K562 (cell line): Measurements from ENCODE around the gene ID4. TPM values are rescaled to one million over a fixed set of nuclear protein-coding genes. Genes with fewer than 3 reads are reported as not detected.

Source experiments
- ATAC-seq: fragments of 200-7000 bp; cut with Tn5 transposase; 3 replicates; pipeline ENCODE4 v1.9.1; 2020; ENCODE audit warnings: moderate library complexity
- BruUV-seq: library from RNA; stranded (reverse); fragments of 400-500 nt; replicated peaks from 2 replicates; lab custom pipeline; 2021; lab: Mats Ljungman, UMichigan
- CTCF ChIA-PET: fragments of 300-600 bp; formaldehyde crosslinking; extraction: SDS; loops from one replicate; lab custom pipeline; 2021; ENCODE audit warnings: low intra/inter-chr PET ratio; lab: Yijun Ruan, JAX
- POLR2A ChIA-PET: fragments of 300-600, 350-650 bp; sonication (Branson Sonifier 250); formaldehyde crosslinking; extraction: SDS; loops from one replicate; lab custom pipeline; 2021; ENCODE audit warnings: antibody characterized with exemption, inconsistent platforms; lab: Yijun Ruan, JAX
- DNase-seq, 4 experiments: peaks; one replicate each; pipeline versions ENCODE4 v3.0.0 to v3.0.0-alpha.2; 2011 to 2018; ENCODE audit warnings: low spot score in 3 of 4, mixed read lengths in 3 of 4; ENCODE audit errors: extremely low read depth in 1 of 4
- FAIRE-seq: peaks from 2 replicates; lab custom pipeline; 2011; peaks lifted over from hg19 to GRCh38; lab: Jason Lieb, UNC
- H2AFZ ChIP-seq: 2 replicates; pipeline ENCODE4 v1.6.0; 2011; ENCODE audit warnings: low read depth, low read length, control low read depth, inconsistent platforms
- H3K27ac ChIP-seq: fragments of 200-600 bp; 3 replicates; pipeline ENCODE4 v1.8.0; 2011; ENCODE audit warnings: low read depth, mild to moderate bottlenecking, control low read depth, inconsistent platforms, low read length, moderate library complexity, mixed read lengths; ENCODE audit errors: extremely low read depth
- H3K27me3 ChIP-seq, 2 experiments: fragments of 300-600 bp in 1 of 2; 2 replicates in 1 of 2; 3 replicates in 1 of 2; pipeline versions ENCODE4 v1.6.0 to v1.8.0; 2011; ENCODE audit warnings: inconsistent platforms in 2 of 2, low read length in 2 of 2, mild to moderate bottlenecking in 1 of 2, mixed read lengths in 1 of 2, moderate library complexity in 1 of 2; ENCODE audit not compliant: control insufficient read depth in 2 of 2, insufficient read depth in 2 of 2
- H3K36me3 ChIP-seq: fragments of 300-600 bp; 3 replicates; pipeline ENCODE4 v1.8.0; 2011; ENCODE audit warnings: mild to moderate bottlenecking, low read length, inconsistent platforms; ENCODE audit not compliant: control insufficient read depth, insufficient read depth
- H3K4me1 ChIP-seq, 2 experiments: fragments of 200-600 bp in 1 of 2; replicated peaks in 1 of 2; 2 replicates in 1 of 2; 3 replicates in 1 of 2; pipeline versions ENCODE4 v1.5.1 to v1.8.0; 2011; ENCODE audit warnings: inconsistent platforms in 2 of 2, low read length in 2 of 2, mild to moderate bottlenecking in 1 of 2, mixed read lengths in 1 of 2, moderate library complexity in 1 of 2; ENCODE audit not compliant: control insufficient read depth in 2 of 2, insufficient read depth in 2 of 2
- H3K4me2 ChIP-seq: 2 replicates; pipeline ENCODE4 v1.6.1; 2011; ENCODE audit warnings: low read length, control low read depth, inconsistent platforms, mixed read lengths; ENCODE audit not compliant: insufficient read depth
- H3K4me3 ChIP-seq: fragments of 200-600 bp; sonication (generic), shearing (Covaris generic); 2 replicates; pipeline ENCODE4 v1.5.1; 2016; ENCODE audit warnings: control low read depth, inconsistent platforms
- H3K79me2 ChIP-seq: fragments of 200-600 bp; 3 replicates; pipeline ENCODE4 v1.8.0; 2011; ENCODE audit warnings: low read length, inconsistent platforms; ENCODE audit not compliant: control insufficient read depth, insufficient read depth
- H3K9ac ChIP-seq, 2 experiments: 2 replicates each; pipeline versions ENCODE4 v1.6.0 to v1.6.1; 2011; ENCODE audit warnings: low read depth in 2 of 2, low read length in 2 of 2, control low read depth in 1 of 2, inconsistent platforms in 1 of 2, mild to moderate bottlenecking in 1 of 2, mixed read lengths in 1 of 2; ENCODE audit not compliant: insufficient read depth in 1 of 2
- H3K9me1 ChIP-seq: one replicate; pipeline ENCODE4 v1.6.0; 2011; ENCODE audit warnings: inconsistent platforms, mild to moderate bottlenecking, low read length, moderate library complexity; ENCODE audit not compliant: control insufficient read depth, insufficient read depth
- H3K9me3 ChIP-seq: replicated peaks from 2 replicates; pipeline ENCODE4 v1.5.1; 2011; ENCODE audit warnings: low read depth, low read length, inconsistent platforms; ENCODE audit not compliant: control insufficient read depth, insufficient read depth
- H4K20me1 ChIP-seq: replicated peaks from 2 replicates; pipeline ENCODE4 v1.6.1; 2011; ENCODE audit warnings: low read length, inconsistent platforms, mixed read lengths; ENCODE audit not compliant: control insufficient read depth, insufficient read depth
- KLF1 ChIP-seq: fragments of 450-650 bp; IDR thresholded peaks from 2 replicates; pipeline ENCODE4 v1.6.1; 2016; ENCODE audit warnings: missing genetic modification characterization, missing compliant biosample characterization
- NFRKB ChIP-seq: fragments of 450-650 bp; IDR thresholded peaks from 2 replicates; pipeline ENCODE4 v1.6.1; 2016; ENCODE audit warnings: low read depth
- NR2C2 ChIP-seq, 2 experiments: fragments of 200-800 bp in 1 of 2; sonication (Bioruptor generic) in 1 of 2; sonication (generic) in 1 of 2; formaldehyde crosslinking in 1 of 2; IDR thresholded peaks; 2 replicates each; pipeline versions ENCODE4 v1.6.1 to v1.8.0; 2016 to 2022; ENCODE audit warnings: mild to moderate bottlenecking in 1 of 2, missing compliant biosample characterization in 1 of 2, missing genetic modification characterization in 1 of 2, missing genetic modification reagents in 1 of 2
- NR4A1 ChIP-seq, 2 experiments: fragments of 250-450 bp in 1 of 2; fragments of 450-650 bp in 1 of 2; sonication (Bioruptor Pico) in 1 of 2; IDR thresholded peaks; 2 replicates each; pipeline versions ENCODE4 v1.4.0 to v1.6.1; 2016 to 2020; ENCODE audit warnings: mild to moderate bottlenecking in 2 of 2, missing compliant biosample characterization in 1 of 2, missing genetic modification characterization in 1 of 2, moderate library complexity in 1 of 2
- PHB ChIP-seq: fragments of 250-450 bp; sonication (Bioruptor Pico); IDR thresholded peaks from 2 replicates; pipeline ENCODE4 v1.5.0; 2021
- POLR2A ChIP-seq: fragments of 450-650 bp; conservative IDR thresholded peaks from 2 replicates; pipeline ENCODE4 v1.6.1; 2016
- POLR2H ChIP-seq: IDR thresholded peaks from 2 replicates; pipeline ENCODE4 v1.6.1; 2016; ENCODE audit warnings: missing genetic modification characterization, low read depth, mild to moderate bottlenecking, control low read depth, missing compliant biosample characterization, moderate library complexity
- PYGO2 ChIP-seq: fragments of 450-650 bp; IDR thresholded peaks from 2 replicates; pipeline ENCODE4 v1.6.1; 2016; ENCODE audit warnings: mild to moderate bottlenecking, missing genetic modification characterization, moderate library complexity, missing compliant biosample characterization
- SMC3 ChIP-seq: conservative IDR thresholded peaks from 2 replicates; pipeline ENCODE4 v1.6.1; 2011; ENCODE audit warnings: low read depth, low read length, improper control_type of control experiment; ENCODE audit not compliant: insufficient read depth
- SUPT5H ChIP-seq: fragments of 450-650 bp; IDR thresholded peaks from 2 replicates; pipeline ENCODE4 v1.6.1; 2016
- ZNF584 ChIP-seq: fragments of 200-800 bp; sonication (Bioruptor generic); IDR thresholded peaks from 2 replicates; pipeline ENCODE4 v1.6.1; 2016; ENCODE audit warnings: low read depth, mild to moderate bottlenecking, missing genetic modification characterization, missing compliant biosample characterization
- ZNF639 ChIP-seq, 2 experiments: fragments of 200-800 bp in 1 of 2; sonication (Bioruptor generic) in 1 of 2; sonication (generic) in 1 of 2; formaldehyde crosslinking in 1 of 2; IDR thresholded peaks in 1 of 2; conservative IDR thresholded peaks in 1 of 2; 2 replicates each; pipeline versions ENCODE4 v1.5.0 to v1.6.1; 2016 to 2020; ENCODE audit warnings: missing compliant biosample characterization in 1 of 2, missing genetic modification characterization in 1 of 2, missing genetic modification reagents in 1 of 2
- ZNF766 ChIP-seq: fragments of 200-800 bp; sonication (Bioruptor generic); conservative IDR thresholded peaks from 2 replicates; pipeline ENCODE4 v1.6.1; 2016; ENCODE audit warnings: missing genetic modification characterization, missing compliant biosample characterization
- WGBS: fragments of 100-300 bp; shearing (Covaris generic); methylation state at CpG from one replicate; pipeline ENCODE4 v1.1.6; 2016; ENCODE audit warnings: low coverage, mixed read lengths; ENCODE audit not compliant: insufficient coverage; ENCODE audit errors: missing lambda C conversion rate; 5-methylcytosine and 5-hydroxymethylcytosine counted together
- in situ Hi-C: fragments of 300-500 bp; cut with MboI; formaldehyde crosslinking; loops from 4 replicates; pipeline ENCODE4 v1.15.0; 2018; ENCODE audit warnings: inconsistent platforms, mixed read lengths
- intact Hi-C: fragments of 100-400 bp; cut with micrococcal nuclease; formaldehyde crosslinking; loops from 2 replicates; pipeline ENCODE4 v1.14.2; 2022
- polyA plus RNA-seq, 8 experiments: library from polyadenylated mRNA; depleted of rRNA in 4 of 8; stranded (reverse) in 5 of 8; unstranded in 3 of 8; fragments of >200 nt; fragmentation: Nextera tagmentation in 2 of 8; fragmentation: Illumina TruSeq in 1 of 8; extraction: Ambion mirVana in 2 of 8; extraction: Trizol in 1 of 8; gene quantifications; 2 replicates each; pipeline versions ENCODE4 v1.2.1 to v1.2.3, GENCODE V29; 2011 to 2014; ENCODE audit warnings: inconsistent platforms in 1 of 8, missing spikeins in 1 of 8
- total RNA-seq, 7 experiments: library from RNA; depleted of rRNA in 6 of 7; stranded (reverse); fragments of >200 nt in 6 of 7; fragmentation: Illumina TruSeq in 2 of 7; extraction: Trizol in 2 of 7; gene quantifications; 2 replicates each; pipeline versions ENCODE4 v1.2.1 to v1.2.3, GENCODE V29; 2011 to 2021; ENCODE audit warnings: low replicate concordance in 1 of 7
- TF ChIP-seq, protein P1 (sequence below), 3 experiments: fragments of 200-800 bp in 1 of 3; fragments of 250-450 bp in 1 of 3; fragments of 450-650 bp in 1 of 3; sonication (Bioruptor Pico) in 1 of 3; sonication (Bioruptor generic) in 1 of 3; formaldehyde crosslinking in 1 of 3; IDR thresholded peaks; 2 replicates each; pipeline versions ENCODE4 v1.6.1 to v1.8.0; 2016 to 2022; ENCODE audit warnings: mild to moderate bottlenecking in 2 of 3, missing genetic modification characterization in 2 of 3, missing compliant biosample characterization in 1 of 3, moderate library complexity in 1 of 3

The ID4 gene
- total and polyA plus RNA-seq, 9 of the 15 experiments (the other 6 are each of a cell fraction or from before 2014, with no cell fraction given): not detected

- H4K20me1 ChIP-seq: no peaks in the 10 kb centered on the region
- peak overlapping the region; percentile 72 to 91 for H3K9ac ChIP-seq
- peak overlapping the region; percentile 81 for H3K27ac ChIP-seq
- CTCF ChIA-PET: no interaction called here
- peak; percentile 3; the same call in 2 of the 3 replicates for ATAC-seq
- FAIRE-seq: no peak
- in situ Hi-C loops (no loop called here), intact Hi-C loops (no loop called here)
- H3K4me3 ChIP-seq: peak overlapping the region; percentile 53
- DNase-seq: no peak
- H3K4me1 ChIP-seq: peaks cover 12 to 18% of the 10 kb centered on the region in 2 experiments; a peak in 4 of 5 replicates
- H2AFZ ChIP-seq: peak overlapping the region; percentile 86
- H3K27me3 ChIP-seq: peaks cover 4 to 6% of the 10 kb centered on the region in 2 experiments; a peak in 4 of 5 replicates
- no peaks in the 10 kb centered on the region for H3K79me2 ChIP-seq
- no peaks in the 10 kb centered on the region for H3K9me3 ChIP-seq
- WGBS: 33% methylated on average over 6 of the region's 6 CpGs
- TF ChIP-seq SUPT5H (0 out of 2 replicates have a peak, but pooled peaks have one; percentile 1), POLR2H (tag) (0 out of 2 replicates have a peak, but pooled peaks have one; percentile 40), ZNF639 (CRISPR knock-in tag; conservative IDR thresholded peaks at IDR 0.05 in 1 of 2, IDR thresholded peaks at IDR 0.05 in 1 of 2) (0 out of 4 replicates have a peak, but pooled peaks of 1 of the 2 experiments have one; percentile 3), POLR2A (0 out of 2 replicates have a peak, but pooled peaks have one; percentile 2), PYGO2 (tag) (0 out of 2 replicates have a peak, but pooled peaks have one; percentile 28), ZNF766 (CRISPR knock-in tag) (no peak), PHB (no peak), NFRKB (0 out of 2 replicates have a peak, but pooled peaks have one; percentile 9), SMC3 (no peak), ZNF584 (CRISPR knock-in tag) (0 out of 2 replicates have a peak, but pooled peaks have one; percentile 17), NR2C2 (CRISPR knock-in tag; IDR thresholded peaks at IDR 0.05) (no peak), NR2C2 (tag; IDR thresholded peaks at IDR 0.05) (0 out of 2 replicates have a peak, but pooled peaks have one; percentile 4), KLF1 (peak; percentile 3; the same call in 1 of the 2 replicates), NR4A1 (CRISPR knock-in tag; IDR thresholded peaks at IDR 0.05) (no peak), NR4A1 (tag; IDR thresholded peaks at IDR 0.05) (0 out of 2 replicates have a peak, but pooled peaks have one; percentile 7)
- TF ChIP-seq, protein P1, sequence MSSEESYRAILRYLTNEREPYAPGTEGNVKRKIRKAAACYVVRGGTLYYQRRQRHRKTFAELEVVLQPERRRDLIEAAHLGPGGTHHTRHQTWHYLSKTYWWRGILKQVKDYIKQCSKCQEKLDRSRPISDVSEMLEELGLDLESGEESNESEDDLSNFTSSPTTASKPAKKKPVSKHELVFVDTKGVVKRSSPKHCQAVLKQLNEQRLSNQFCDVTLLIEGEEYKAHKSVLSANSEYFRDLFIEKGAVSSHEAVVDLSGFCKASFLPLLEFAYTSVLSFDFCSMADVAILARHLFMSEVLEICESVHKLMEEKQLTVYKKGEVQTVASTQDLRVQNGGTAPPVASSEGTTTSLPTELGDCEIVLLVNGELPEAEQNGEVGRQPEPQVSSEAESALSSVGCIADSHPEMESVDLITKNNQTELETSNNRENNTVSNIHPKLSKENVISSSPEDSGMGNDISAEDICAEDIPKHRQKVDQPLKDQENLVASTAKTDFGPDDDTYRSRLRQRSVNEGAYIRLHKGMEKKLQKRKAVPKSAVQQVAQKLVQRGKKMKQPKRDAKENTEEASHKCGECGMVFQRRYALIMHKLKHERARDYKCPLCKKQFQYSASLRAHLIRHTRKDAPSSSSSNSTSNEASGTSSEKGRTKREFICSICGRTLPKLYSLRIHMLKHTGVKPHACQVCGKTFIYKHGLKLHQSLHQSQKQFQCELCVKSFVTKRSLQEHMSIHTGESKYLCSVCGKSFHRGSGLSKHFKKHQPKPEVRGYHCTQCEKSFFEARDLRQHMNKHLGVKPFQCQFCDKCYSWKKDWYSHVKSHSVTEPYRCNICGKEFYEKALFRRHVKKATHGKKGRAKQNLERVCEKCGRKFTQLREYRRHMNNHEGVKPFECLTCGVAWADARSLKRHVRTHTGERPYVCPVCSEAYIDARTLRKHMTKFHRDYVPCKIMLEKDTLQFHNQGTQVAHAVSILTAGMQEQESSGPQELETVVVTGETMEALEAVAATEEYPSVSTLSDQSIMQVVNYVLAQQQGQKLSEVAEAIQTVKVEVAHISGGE (CRISPR knock-in tag; IDR thresholded peaks at IDR 0.05): 0 out of 6 replicates have a peak, but pooled peaks of 1 of the 3 experiments have one; percentile 20
- H3K9me1 ChIP-seq: no peaks in the 10 kb centered on the region
- POLR2A ChIA-PET: interaction anchor here (0.6 to 1.1 kb wide), 3 partner anchors 74 to 271 kb away, joined by 3 to 4 read pairs (median 3); no protein-coding TSS in a partner anchor
- H3K36me3 ChIP-seq: no peaks in the 10 kb centered on the region
- peak overlapping the region; percentile 73 for H3K4me2 ChIP-seq
- no TSS peak for BruUV-seq
These were observed 32.1 kb upstream of the ID4 start for GRCh38 chr6:19805129-19805481.
